Fibroblast of villous mesenchyme (primary cell): Measurements from ENCODE around the gene ADCY7. TPM values are rescaled to one million over a fixed set of nuclear protein-coding genes. Genes with fewer than 3 reads are reported as not detected.

Experiments
- DNase-seq: peaks from one replicate; pipeline ENCODE4 v3.0.0-alpha.2; 2010; ENCODE audit warnings: low read depth
- H3K4me3 ChIP-seq: 2 replicates; pipeline ENCODE4 v1.5.1; 2011; ENCODE audit warnings: low read depth, mild to moderate bottlenecking, low read length
- CTCF ChIP-seq: IDR thresholded peaks from 2 replicates; pipeline ENCODE4 v1.5.1; 2012; ENCODE audit warnings: low read depth, mild to moderate bottlenecking, low read length; ENCODE audit not compliant: insufficient read depth
- total RNA-seq: library from RNA; depleted of rRNA; stranded (reverse); fragments of >200 nt; gene quantifications from 2 replicates; pipeline ENCODE4 v1.2.3, GENCODE V29; 2012

Gene ADCY7
- total RNA-seq, 1 donor = 44.9 TPM

GRCh38 chr16:50288026-50288425 lies 21.7 kb downstream of the ADCY7 start:
- no peak overlapping the region for H3K4me3 ChIP-seq
- no peak for TF ChIP-seq CTCF
- no peak for DNase-seq

GRCh38 chr16:50288920-50289319 lies 22.6 kb downstream of the ADCY7 start:
- TF ChIP-seq CTCF = no peak
- no peak overlapping the region for H3K4me3 ChIP-seq
- DNase-seq = no peak

- H3K4me3 ChIP-seq = no peak overlapping the region
- TF ChIP-seq CTCF = no peak
- DNase-seq = no peak
Observed at GRCh38 chr16:50289950-50290764, 23.8 kb downstream of the ADCY7 start.

GRCh38 chr16:50290856-50291255 lies 24.5 kb downstream of the ADCY7 start:
- TF ChIP-seq CTCF = no peak
- no peak for DNase-seq
- no peak overlapping the region for H3K4me3 ChIP-seq

- no peak for TF ChIP-seq CTCF
- DNase-seq = no peak
- H3K4me3 ChIP-seq = no peak overlapping the region
Observed at GRCh38 chr16:50291719-50292565, 25.6 kb downstream of the ADCY7 start.

- no peak for TF ChIP-seq CTCF
- H3K4me3 ChIP-seq = no peak overlapping the region
- no peak for DNase-seq
Observed at GRCh38 chr16:50292566-50292948, 26.2 kb downstream of the ADCY7 start.
